Adipose tissue (tissue), 3 donors: ENCODE data around the gene EPB42. TPM values are rescaled to one million over a fixed set of nuclear protein-coding genes. Genes with fewer than 3 reads are reported as not detected.
"Not testable (repeated sequence)": the region's sequence is repeated elsewhere in the genome, so short reads cannot be mapped to it uniquely, and the experiment has no call there.

Experiments used
- H3K27ac ChIP-seq: one replicate; pipeline ENCODE4 v1.5.1; 2013; ENCODE audit warnings: low read depth, low read length
- WGBS, 3 donors: extraction: QIAGEN DNeasy Blood & Tissue Kit; methylation state at CpG; one replicate each; pipeline ENCODE4 v1.1.7; 2013; 5-methylcytosine and 5-hydroxymethylcytosine counted together
- polyA plus RNA-seq, 3 donors: library from polyadenylated mRNA; stranded (reverse); fragments of 200-250 nt; gene quantifications; one replicate each; pipeline ENCODE4 v1.2.3, GENCODE V29; 2013
- donor health status: healthy with polysubstance abuse.
- donor health status: Bipolar disorder and iron deficiency.
- donor health status: healthy.

The EPB42 gene
- polyA plus RNA-seq, 3 donors: 0.16 to 5.5 (median 0.45) TPM

- H3K27ac ChIP-seq: no peak overlapping the region
- WGBS, 3 donors: 80 to 91% (median 90%) methylated on average over 4 of the region's 4 CpGs
Measured at GRCh38 chr15:43244092-43244491, 23.3 kb upstream of the EPB42 start.

GRCh38 chr15:43243020-43243645 is 22.3 kb upstream of the EPB42 start:
- no peak overlapping the region for H3K27ac ChIP-seq
- WGBS, 3 donors: 89 to 98% (median 91%) methylated on average over 2 of the region's 2 CpGs

GRCh38 chr15:43242616-43243015 is 21.8 kb upstream of the EPB42 start:
- no peak overlapping the region for H3K27ac ChIP-seq
- WGBS, 3 donors: 69 to 80% (median 71%) methylated on average over 5 of the region's 5 CpGs

GRCh38 chr15:43241100-43241499 is 20.3 kb upstream of the EPB42 start:
- no peak overlapping the region for H3K27ac ChIP-seq

GRCh38 chr15:43239732-43240491 is 19.1 kb upstream of the EPB42 start:
- 51 to 80% (median 67%) methylated on average over 7 of the region's 7 CpGs for WGBS, 3 donors
- no peak overlapping the region for H3K27ac ChIP-seq

More at GRCh38 chr15:43241100-43241499, 20.3 kb upstream of the EPB42 start:
- WGBS, 3 donors: 56 to 83% (median 61%) methylated on average over 1 of the region's 1 CpG

- WGBS, 3 donors: 48 to 71% (median 56%) methylated on average over 10 of the region's 10 CpGs
- H3K27ac ChIP-seq: no peak overlapping the region
Measured at GRCh38 chr15:43238671-43239131, 17.9 kb upstream of the EPB42 start.

GRCh38 chr15:43237842-43238470 is 17.1 kb upstream of the EPB42 start:
- 61 to 79% (median 63%) methylated on average over 9 of the region's 9 CpGs for WGBS, 3 donors
- no peak overlapping the region for H3K27ac ChIP-seq

- WGBS, 3 donors: 87 to 97% (median 93%) methylated on average over 5 to 6 of the region's 6 CpGs
- H3K27ac ChIP-seq: no peak overlapping the region
Measured at GRCh38 chr15:43235536-43235935, 14.7 kb upstream of the EPB42 start.

GRCh38 chr15:43232289-43232874 is 11.6 kb upstream of the EPB42 start:
- H3K27ac ChIP-seq: no peak overlapping the region
- WGBS, 3 donors: 68 to 88% (median 79%) methylated on average over 3 of the region's 3 CpGs

GRCh38 chr15:43230640-43231115 is 9.9 kb upstream of the EPB42 start:
- no peak overlapping the region for H3K27ac ChIP-seq
- 20 to 75% (median 27%) methylated on average over 2 of the region's 2 CpGs for WGBS, 3 donors

- WGBS, 3 donors: 77 to 84% (median 80%) methylated on average over 5 of the region's 5 CpGs
- H3K27ac ChIP-seq: no peak overlapping the region
Measured at GRCh38 chr15:43229977-43230376, 9.2 kb upstream of the EPB42 start.

- H3K27ac ChIP-seq: no peak overlapping the region
- WGBS, 3 donors: 93 to 97% (median 94%) methylated on average over 42 to 57 of the region's 57 CpGs
Measured at GRCh38 chr15:43226436-43227305, 5.9 kb upstream of the EPB42 start.

GRCh38 chr15:43225950-43226255 is 5.1 kb upstream of the EPB42 start:
- H3K27ac ChIP-seq: not testable (repeated sequence)
- 83 to 92% (median 87%) methylated on average over 12 of the region's 12 CpGs for WGBS, 3 donors

- H3K27ac ChIP-seq: no peak overlapping the region
- WGBS, 3 donors: 44 to 48% (median 44%) methylated on average over 16 of the region's 16 CpGs
Measured at GRCh38 chr15:43225201-43225949, 4.6 kb upstream of the EPB42 start.

GRCh38 chr15:43221422-43221821 is 604 bp upstream of the EPB42 start:
- 77 to 81% (median 79%) methylated on average over 1 of the region's 1 CpG for WGBS, 3 donors

GRCh38 chr15:43219929-43220928 is 589 bp downstream of the EPB42 start:
- 78 to 87% (median 82%) methylated on average over 16 of the region's 16 CpGs for WGBS, 3 donors

More at GRCh38 chr15:43221422-43221821, 604 bp upstream of the EPB42 start:
- no peak overlapping the region for H3K27ac ChIP-seq

More at GRCh38 chr15:43219929-43220928, 589 bp downstream of the EPB42 start:
- no peak overlapping the region for H3K27ac ChIP-seq
